ENCODE measurements around the gene SMIM38. TPM values are rescaled to one million over a fixed set of nuclear protein-coding genes. Genes with fewer than 3 reads are reported as not detected.

Gene SMIM38
- total RNA-seq, 1 donor from 2014 or later, result not detected

- intact Hi-C loops (cut with micrococcal nuclease), result no loop called here
- DNase-seq (no peak), ATAC-seq (no peak)
These were observed 12.4 kb downstream of the SMIM38 start for GRCh38 chr11:69167916-69168691.

DNA sequence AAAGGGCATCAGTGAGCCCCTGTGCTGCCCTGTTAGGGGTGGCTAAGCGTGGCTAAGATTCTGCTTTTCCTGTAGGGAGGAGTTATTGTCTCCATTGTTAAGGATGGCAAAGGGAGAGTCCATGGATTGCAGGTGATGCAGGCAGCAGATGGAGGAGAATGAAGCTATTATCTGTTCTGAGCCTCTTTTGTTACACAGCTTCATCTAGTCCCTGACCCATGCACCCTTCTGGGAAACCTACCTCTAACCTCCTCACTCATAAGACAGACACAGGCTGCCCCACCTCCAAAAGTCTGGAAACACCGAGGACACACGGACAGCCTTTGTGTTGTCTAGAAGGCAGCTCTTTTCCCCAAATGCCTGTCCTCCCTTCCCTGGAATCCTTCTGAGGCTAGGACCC is 13.7 kb downstream of the SMIM38 start:
- ATAC-seq (no peak), DNase-seq (no peak)
- intact Hi-C loops (cut with micrococcal nuclease), result no loop called here

DNA sequence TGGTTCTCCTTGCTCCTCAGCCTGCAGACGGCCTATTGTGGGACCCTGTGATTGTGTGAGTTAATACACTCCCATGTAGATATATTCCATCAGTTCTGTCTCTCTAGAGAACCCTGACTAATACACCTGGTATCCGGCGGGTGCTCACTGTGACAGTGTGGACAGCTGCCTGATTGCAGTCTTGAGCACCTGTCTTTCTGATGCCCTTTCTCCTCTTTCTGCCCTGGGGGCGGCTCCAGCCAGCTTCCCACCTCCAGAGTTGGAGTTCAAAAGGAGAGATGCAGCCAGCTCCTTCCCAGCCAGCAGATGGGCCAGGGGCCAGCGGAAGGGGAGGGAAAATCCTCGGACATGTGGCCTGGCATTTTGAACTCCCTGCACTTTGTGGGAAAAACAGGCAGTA is 15.0 kb downstream of the SMIM38 start:
- DNase-seq, result no peak
- ATAC-seq, result no peak
- intact Hi-C loops (cut with micrococcal nuclease), result no loop called here

GRCh38 chr11:69171476-69172240 is 15.9 kb downstream of the SMIM38 start:
- no peak for ATAC-seq
- intact Hi-C loops (cut with micrococcal nuclease), result no loop called here
- DNase-seq, result no peak

GRCh38 chr11:69172674-69173073 is 16.9 kb downstream of the SMIM38 start:
- ATAC-seq (no peak), DNase-seq (no peak)
- intact Hi-C loops (cut with micrococcal nuclease), result no loop called here

GRCh38 chr11:69173331-69173730 is 17.6 kb downstream of the SMIM38 start:
- intact Hi-C loops (cut with micrococcal nuclease), result no loop called here
- ATAC-seq (no peak), DNase-seq (no peak)

GRCh38 chr11:69173925-69174581 is 18.3 kb downstream of the SMIM38 start:
- ATAC-seq (no peak), DNase-seq (no peak)
- intact Hi-C loops (cut with micrococcal nuclease), result no loop called here

- intact Hi-C loops (cut with micrococcal nuclease), result no loop called here
- DNase-seq (no peak), ATAC-seq (no peak)
These were observed 19.1 kb downstream of the SMIM38 start for GRCh38 chr11:69174841-69175240.

- ATAC-seq (peak; percentile 37), DNase-seq (no peak)
- intact Hi-C loops (cut with micrococcal nuclease), result no loop called here
These were observed 23.2 kb downstream of the SMIM38 start for GRCh38 chr11:69178819-69179482.

DNA sequence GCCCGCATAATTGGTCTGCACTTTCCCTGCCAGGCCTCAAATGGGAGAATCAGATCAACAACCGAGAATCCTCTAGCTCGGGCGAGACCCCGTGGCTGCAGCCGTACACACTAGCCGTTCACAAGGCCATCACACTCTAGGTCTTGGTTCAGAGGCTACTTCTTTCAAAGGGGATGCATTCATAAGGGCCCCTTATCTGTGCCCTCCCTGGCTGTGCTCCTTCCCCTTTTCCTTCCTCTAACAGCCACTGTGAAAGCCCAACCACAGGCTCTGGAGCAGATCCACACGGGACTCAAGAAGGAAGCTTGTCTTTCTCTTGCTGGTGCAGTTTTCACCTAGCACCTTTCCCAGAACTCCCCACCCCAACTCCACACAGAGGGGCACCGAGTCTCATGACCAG is 24.5 kb downstream of the SMIM38 start:
- intact Hi-C loops (cut with micrococcal nuclease), result no loop called here
- no peak for DNase-seq
- no peak for ATAC-seq

- ATAC-seq (no peak), DNase-seq (no peak)
- intact Hi-C loops (cut with micrococcal nuclease), result no loop called here
These were observed 25.0 kb downstream of the SMIM38 start for GRCh38 chr11:69180726-69181125.

DNA sequence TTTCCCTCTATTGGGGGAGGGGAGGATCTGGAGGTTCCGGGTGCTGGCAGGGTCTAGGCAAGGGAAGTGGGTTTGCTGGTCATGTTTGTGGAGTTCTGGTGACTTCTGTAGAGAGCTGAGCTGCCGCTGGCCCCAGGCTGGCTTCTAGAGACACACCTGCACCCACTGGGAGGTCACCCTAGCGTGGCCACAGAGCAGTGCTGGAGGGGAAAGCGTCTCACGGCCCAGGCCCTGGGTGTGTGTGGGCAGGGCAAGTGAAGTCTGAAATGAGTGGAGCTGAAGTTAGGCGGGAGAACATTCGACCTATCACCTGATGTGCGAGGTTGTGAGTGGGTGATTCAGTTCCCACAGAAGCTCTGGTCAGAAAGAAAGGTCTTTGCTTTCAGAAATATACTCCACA is 27.9 kb downstream of the SMIM38 start:
- ATAC-seq, result no peak
- DNase-seq, result no peak
- intact Hi-C loops (cut with micrococcal nuclease), result no loop called here

- ATAC-seq, result no peak
These were observed 30.9 kb downstream of the SMIM38 start for GRCh38 chr11:69186316-69187260.

GRCh38 chr11:69187540-69188065 is 31.9 kb downstream of the SMIM38 start:
- ATAC-seq, result no peak
- intact Hi-C loops (cut with micrococcal nuclease), result no loop called here
- DNase-seq, result no peak

More at GRCh38 chr11:69186316-69187260, 30.9 kb downstream of the SMIM38 start:
- DNase-seq, result no peak
- intact Hi-C loops (cut with micrococcal nuclease), result no loop called here

DNA sequence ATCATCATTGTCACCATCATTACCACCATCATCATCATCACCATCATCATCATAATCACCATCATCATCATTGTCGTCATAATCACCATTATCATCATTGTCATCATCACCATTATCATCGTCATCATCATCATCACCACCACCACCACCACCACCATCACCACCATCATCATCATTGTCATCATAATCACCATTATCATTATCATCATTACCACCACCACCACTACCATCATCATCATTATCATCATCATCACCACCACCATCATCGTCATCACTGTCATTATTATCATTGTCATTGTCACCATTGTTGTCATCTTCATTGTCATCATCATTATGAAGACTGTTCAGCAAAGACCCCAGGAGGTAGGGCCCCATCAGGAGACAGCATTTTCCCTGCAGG is 33.3 kb downstream of the SMIM38 start:
- DNase-seq (no peak), ATAC-seq (no peak)
- intact Hi-C loops (cut with micrococcal nuclease), result no loop called here

- ATAC-seq (no peak), DNase-seq (no peak)
- intact Hi-C loops (cut with micrococcal nuclease), result no loop called here
These were observed 35.2 kb downstream of the SMIM38 start for GRCh38 chr11:69190796-69191536.

DNA sequence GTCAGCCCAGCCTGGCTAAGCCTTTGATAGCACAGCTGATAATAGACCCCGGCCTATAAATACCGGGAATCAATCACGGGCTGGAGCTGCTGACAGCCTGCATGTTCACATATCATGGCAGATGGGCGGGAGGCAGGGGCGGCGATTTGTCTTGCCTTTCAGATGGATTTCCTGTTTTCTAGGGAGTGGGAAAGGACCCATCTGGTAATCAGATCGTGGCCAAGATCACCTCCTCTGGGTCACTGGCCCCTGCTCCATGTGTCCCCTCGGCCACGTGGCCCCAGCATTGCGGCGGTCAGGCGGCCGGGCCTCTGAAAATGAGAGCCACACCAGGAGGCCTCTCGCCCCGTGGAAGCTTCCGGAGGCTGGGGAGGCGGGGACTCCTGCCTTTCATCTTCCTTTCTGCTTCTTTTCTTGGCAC is 36.6 kb downstream of the SMIM38 start:
- DNase-seq (no peak), ATAC-seq (no peak)
- intact Hi-C loops (cut with micrococcal nuclease), result no loop called here

- intact Hi-C loops (cut with micrococcal nuclease), result no loop called here
- ATAC-seq (no peak), DNase-seq (no peak)
These were observed 37.4 kb downstream of the SMIM38 start for GRCh38 chr11:69193151-69193550.

Measured in left ventricle myocardium superior (tissue), 1 donor.